ENCODE results near the gene CFAP157. TPM values are rescaled to one million over a fixed set of nuclear protein-coding genes. Genes with fewer than 3 reads are reported as not detected.
A peak's percentile ranks its signal among the peaks of the same experiment; 100 is the strongest.

CFAP157 gene
- total and polyA plus RNA-seq, 8 donors, result 0.14 to 7.6 (median 0.19) TPM; not detected in 3

- Histone ChIP-seq H3K27ac (peak overlapping the region in 4 of 5 donors; percentile 42 to 68 (median 62)), H3K27me3 (peaks cover 0 to 40% (median 0%) of the 10 kb centered on the region in 3 donors), H3K4me3 (peak overlapping the region in 1 of 4 donors; percentile 10), H3K4me1 (peaks cover 0 to 21% (median 14%) of the 10 kb centered on the region in 4 donors), H3K36me3 (no peaks in the 10 kb centered on the region), H3K9me3 (no peaks in the 10 kb centered on the region)
- WGBS, 5 donors, result 40 to 48% (median 42%) methylated on average over 16 of the region's 16 CpGs
- TF ChIP-seq CTCF (IDR thresholded peaks at IDR 0.05) (no peak), EP300 (IDR thresholded peaks at IDR 0.05) (no peak), POLR2A (IDR thresholded peaks at IDR 0.05) (no peak), POLR2AphosphoS5 (IDR thresholded peaks at IDR 0.05) (no peak)
- peak in 1 of 2 donors; percentile 59 for DNase-seq
- intact Hi-C loops (cut with DNase I; ENCODE audit: low total_unique reads), result no loop called here
These were observed 55.4 kb downstream of the CFAP157 start for GRCh38 chr9:127762111-127762676.

- TF ChIP-seq POLR2A (IDR thresholded peaks at IDR 0.05) (no peak), EP300 (IDR thresholded peaks at IDR 0.05) (peak; percentile 69), POLR2AphosphoS5 (IDR thresholded peaks at IDR 0.05) (peak in 2 of 3 donors; percentile 58 to 63), CTCF (IDR thresholded peaks at IDR 0.05) (peak in 3 of 7 experiments; percentile 9 to 45 (median 14))
- H3K27me3 ChIP-seq, result peaks cover 0 to 36% (median 0%) of the 10 kb centered on the region in 3 donors
- WGBS, 5 donors, result 41 to 55% (median 49%) methylated on average over 7 of the region's 7 CpGs
- peaks cover 0 to 34% (median 14%) of the 10 kb centered on the region in 4 donors for H3K4me1 ChIP-seq
- H3K27ac ChIP-seq, result peak overlapping the region; percentile 11 to 68 (median 60)
- peak; percentile 59 to 68 for DNase-seq
- no peak overlapping the region for H3K4me3 ChIP-seq
- H3K9me3 ChIP-seq, result no peaks in the 10 kb centered on the region
- intact Hi-C loops (cut with DNase I; ENCODE audit: low total_unique reads), result no loop called here
- no peaks in the 10 kb centered on the region for H3K36me3 ChIP-seq
These were observed 57.2 kb downstream of the CFAP157 start for GRCh38 chr9:127763918-127764384.

GRCh38 chr9:127765418-127765817 lies 58.6 kb downstream of the CFAP157 start:
- intact Hi-C loops (cut with DNase I; ENCODE audit: low total_unique reads), result no loop called here
- 79 to 90% (median 88%) methylated on average over 1 of the region's 1 CpG for WGBS, 5 donors
- Histone ChIP-seq H3K9me3 (no peaks in the 10 kb centered on the region), H3K27ac (peak overlapping the region in 2 of 5 donors; percentile 24 to 55), H3K27me3 (peaks cover 0 to 36% (median 0%) of the 10 kb centered on the region in 3 donors), H3K4me3 (no peak overlapping the region), H3K36me3 (no peaks in the 10 kb centered on the region), H3K4me1 (peaks cover 8 to 44% (median 23%) of the 10 kb centered on the region in 4 donors)
- TF ChIP-seq POLR2AphosphoS5 (IDR thresholded peaks at IDR 0.05) (no peak), POLR2A (IDR thresholded peaks at IDR 0.05) (no peak), CTCF (IDR thresholded peaks at IDR 0.05) (no peak), EP300 (IDR thresholded peaks at IDR 0.05) (no peak)
- DNase-seq, result no peak

Other genes starting within 250 kb of the CFAP157 start
- 10 to 100 TPM; 14.9 to 77.7 (median 31.3) TPM for gene STXBP1, start 94.7 kb upstream of the CFAP157 start, total RNA-seq
- 1 to 10 TPM; 5.2 to 8.7 (median 7.6) TPM for gene STXBP1, start 94.7 kb upstream of the CFAP157 start, polyA plus RNA-seq
- gene PTRH1, start 8.7 kb downstream of the CFAP157 start, total RNA-seq, result 10 to 100 TPM in 2 of 5 donors, 1 to 10 TPM in 3; 2.9 to 50.4 (median 10.0) TPM
- 10 to 100 TPM; 13.3 to 23.4 (median 21.4) TPM for gene PTRH1, start 8.7 kb downstream of the CFAP157 start, polyA plus RNA-seq
- gene TTC16, start 9.1 kb downstream of the CFAP157 start, total RNA-seq, result not detected
- gene TTC16, start 9.1 kb downstream of the CFAP157 start, polyA plus RNA-seq, result under 1 TPM in 2 of 3 donors, not detected in 1; 0.08 to 0.12 TPM
- 10 to 100 TPM in 3 of 5 donors, 1 to 10 TPM in 2; 5.0 to 87.8 (median 14.6) TPM for gene TOR2A, start 28.3 kb downstream of the CFAP157 start, total RNA-seq
- 10 to 100 TPM in 1 of 3 donors, 1 to 10 TPM in 2; 6.1 to 12.4 (median 9.7) TPM for gene TOR2A, start 28.3 kb downstream of the CFAP157 start, polyA plus RNA-seq
- gene SH2D3C, start 71.7 kb downstream of the CFAP157 start, total RNA-seq, result 10 to 100 TPM in 1 of 5 donors, 1 to 10 TPM in 2, not detected in 2; 1.8 to 38.1 (median 5.1) TPM
- 1 to 10 TPM; 3.5 to 4.7 (median 4.3) TPM for gene SH2D3C, start 71.7 kb downstream of the CFAP157 start, polyA plus RNA-seq
- 100 to 1,000 TPM in 1 of 5 donors, 10 to 100 TPM in 4; 42.8 to 114 (median 92.7) TPM for gene CDK9, start 79.0 kb downstream of the CFAP157 start, total RNA-seq
- 10 to 100 TPM; 25.3 to 34.7 (median 34.4) TPM for gene CDK9, start 79.0 kb downstream of the CFAP157 start, polyA plus RNA-seq
- gene FPGS, start 95.9 kb downstream of the CFAP157 start, total RNA-seq, result 100 to 1,000 TPM in 2 of 5 donors, 10 to 100 TPM in 3; 67.0 to 235 (median 97.1) TPM
- gene FPGS, start 95.9 kb downstream of the CFAP157 start, polyA plus RNA-seq, result 10 to 100 TPM; 29.1 to 42.7 (median 30.2) TPM
- gene ENG, start 147.7 kb downstream of the CFAP157 start, total RNA-seq, result 10 to 100 TPM in 4 of 5 donors, 1 to 10 TPM in 1; 4.0 to 58.5 (median 44.3) TPM
- 10 to 100 TPM; 16.0 to 28.8 (median 21.5) TPM for gene ENG, start 147.7 kb downstream of the CFAP157 start, polyA plus RNA-seq
- gene AK1, start 170.7 kb downstream of the CFAP157 start, total RNA-seq, result 10 to 100 TPM in 3 of 5 donors, 1 to 10 TPM in 1, not detected in 1; 7.2 to 88.3 (median 39.8) TPM
- 10 to 100 TPM; 64.4 to 92.1 (median 89.7) TPM for gene AK1, start 170.7 kb downstream of the CFAP157 start, polyA plus RNA-seq
- 100 to 1,000 TPM in 2 of 5 donors, 10 to 100 TPM in 3; 18.0 to 145 (median 92.4) TPM for gene ST6GALNAC6, start 192.6 kb downstream of the CFAP157 start, total RNA-seq
- 10 to 100 TPM; 32.8 to 63.8 (median 42.2) TPM for gene ST6GALNAC6, start 192.6 kb downstream of the CFAP157 start, polyA plus RNA-seq
- gene ST6GALNAC4, start 210.1 kb downstream of the CFAP157 start, total RNA-seq, result 10 to 100 TPM in 3 of 5 donors, 1 to 10 TPM in 2; 3.7 to 33.6 (median 14.5) TPM
- 10 to 100 TPM; 10.5 to 14.2 (median 11.8) TPM for gene ST6GALNAC4, start 210.1 kb downstream of the CFAP157 start, polyA plus RNA-seq
- gene PIP5KL1, start 223.8 kb downstream of the CFAP157 start, total RNA-seq, result 10 to 100 TPM in 3 of 5 donors, under 1 TPM in 1, not detected in 1; 0.55 to 98.0 (median 19.1) TPM
- 1 to 10 TPM in 2 of 3 donors, under 1 TPM in 1; 0.50 to 3.3 (median 2.3) TPM for gene PIP5KL1, start 223.8 kb downstream of the CFAP157 start, polyA plus RNA-seq
- gene DPM2, start 230.9 kb downstream of the CFAP157 start, total RNA-seq, result 10 to 100 TPM in 4 of 5 donors, 1 to 10 TPM in 1; 1.7 to 98.2 (median 55.4) TPM
- gene DPM2, start 230.9 kb downstream of the CFAP157 start, polyA plus RNA-seq, result 10 to 100 TPM; 27.0 to 38.0 (median 32.5) TPM

Data from stomach (tissue), 9 donors.